IMR-90 (cell line): ENCODE data around the gene LGALS9.

ENCODE experiments used
- CTCF ChIP-seq: conservative IDR thresholded peaks from 2 replicates; pipeline ENCODE4 v1.5.1; 2012; ENCODE audit warnings: mild to moderate bottlenecking, low read depth, low read length, improper control_type of control experiment
- MAFK ChIP-seq: IDR thresholded peaks from 2 replicates; pipeline ENCODE4 v1.6.1; 2012; ENCODE audit warnings: low read depth, low read length, improper control_type of control experiment

- TF ChIP-seq CTCF = no peak
- TF ChIP-seq MAFK = no peak
Observed at GRCh38 chr17:27605409-27605808, 25.6 kb upstream of the LGALS9 start.
